ENCODE measurements around the gene ROCK2.

GRCh38 chr2:11336189-11336588, 8.2 kb downstream of the ROCK2 start:
- TF ChIP-seq CTCF (conservative IDR thresholded peaks at IDR 0.05) (no peak), ZFX (IDR thresholded peaks at IDR 0.05) (no peak)

Measured in C4-2B (cell line).